HL-60/S4 treated with phorbol 12-myristate 13-acetate at 8.2 ng/mL for 4 days and 3 days (cell line): ENCODE results near the gene SGK1.
"Not testable (repeated sequence)": the region's sequence is repeated elsewhere in the genome, so short reads cannot be mapped to it uniquely, and the experiment has no call there.

Experiments used
- in situ Hi-C: fragments of 300-500 bp; cut with MboI; formaldehyde crosslinking; loops from 2 replicates; pipeline ENCODE4 v1.15.0; 2022; ENCODE audit warnings: low sequenced_read_pairs

Gene SGK1

DNA sequence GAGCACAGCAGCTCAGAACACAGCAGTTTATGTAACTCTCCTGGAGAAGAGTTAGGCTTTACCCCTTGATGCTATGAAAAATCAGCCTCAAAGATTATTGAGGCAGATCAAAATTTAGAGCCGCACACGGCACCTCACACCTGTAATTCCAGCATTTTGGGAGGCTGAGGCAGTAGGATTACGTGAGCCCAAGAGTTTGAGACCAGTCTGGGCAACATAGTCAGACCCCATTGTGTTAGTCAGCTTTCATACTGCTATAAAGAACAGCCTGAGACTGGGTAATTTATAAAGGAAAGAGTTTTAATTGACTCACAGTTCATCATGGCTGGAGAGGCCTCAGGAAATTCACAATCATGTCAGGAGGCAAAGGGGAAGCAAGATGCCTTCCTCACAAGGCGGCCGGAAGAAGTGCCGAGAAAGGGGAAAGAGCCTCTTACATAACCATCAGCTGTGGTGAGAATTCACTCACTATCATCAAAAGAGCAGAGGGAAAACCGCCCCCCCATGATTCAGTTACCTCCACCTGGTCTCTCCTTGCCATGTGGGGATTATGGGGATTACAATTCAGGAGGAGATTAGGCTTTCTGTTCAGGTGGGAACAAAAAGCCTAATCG lies 87.7 kb downstream of the SGK1 start:
- in situ Hi-C loops, result no loop called here

DNA sequence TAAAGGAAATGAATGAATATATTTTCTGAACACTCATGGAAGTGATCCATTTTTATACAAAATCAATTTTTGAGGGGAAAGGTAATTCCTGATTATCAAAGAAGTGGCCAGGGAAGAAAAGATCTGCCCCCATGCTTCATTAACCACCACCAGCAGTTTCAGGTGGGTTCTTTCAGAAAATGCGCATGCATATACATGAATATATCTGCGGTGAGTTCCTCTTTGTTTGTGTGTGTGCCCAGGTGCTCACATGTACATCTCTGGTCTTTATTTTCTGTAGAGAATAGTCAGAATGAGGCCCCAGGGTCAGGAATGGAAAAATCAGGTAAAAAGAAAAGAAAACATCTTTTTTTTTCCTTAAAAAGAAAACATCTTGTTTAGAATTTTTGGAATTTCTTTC lies 88.4 kb downstream of the SGK1 start:
- in situ Hi-C loops, result no loop called here

DNA sequence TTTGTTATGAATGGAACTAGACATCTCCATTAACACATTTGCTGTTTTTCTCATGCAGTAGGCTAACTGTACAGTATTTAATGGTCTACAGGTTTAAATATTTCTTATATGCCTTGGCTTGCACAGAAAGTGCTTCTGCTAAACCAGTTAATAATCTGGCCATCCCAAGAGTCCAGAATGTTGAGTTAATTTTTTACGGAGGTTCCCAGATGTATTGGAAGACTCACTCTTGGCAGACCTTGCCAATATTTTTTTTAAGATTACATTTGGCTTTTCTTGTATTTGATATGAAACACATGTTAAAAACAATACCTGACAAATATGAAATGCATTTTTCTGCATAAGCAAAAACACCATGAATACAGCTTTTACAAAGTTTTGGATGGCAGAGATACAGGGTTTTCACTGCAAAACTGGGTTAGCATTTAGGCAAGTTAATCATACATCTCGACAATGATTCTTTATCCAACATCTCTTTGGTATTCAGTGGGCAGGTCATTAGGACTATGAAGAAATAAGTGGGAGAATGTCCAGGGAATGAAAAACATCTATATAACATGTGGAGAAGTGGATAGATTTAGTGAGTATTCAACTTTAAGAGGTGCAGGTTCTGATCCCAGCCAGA lies 94.0 kb downstream of the SGK1 start:
- in situ Hi-C loops, result no loop called here

DNA sequence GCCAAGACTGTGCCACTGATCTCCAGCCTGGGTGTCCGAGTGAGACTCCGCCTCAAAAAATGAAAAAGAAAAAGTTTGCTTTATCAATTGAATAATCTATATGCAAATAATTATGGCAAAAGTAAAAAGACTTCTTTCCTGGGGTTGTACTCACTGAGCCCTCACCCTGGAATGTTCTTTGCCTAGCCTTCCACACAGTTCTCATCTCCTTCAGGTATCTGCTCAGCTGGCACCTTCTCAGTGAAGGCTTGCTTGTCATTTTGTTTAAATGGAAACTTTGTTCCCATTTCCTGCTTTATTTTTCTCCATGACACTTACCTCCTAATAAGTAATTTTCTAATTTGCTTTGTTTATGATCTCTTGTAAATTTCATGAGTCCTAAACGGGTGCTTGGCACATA lies 96.7 kb downstream of the SGK1 start:
- in situ Hi-C loops, result no loop called here

DNA sequence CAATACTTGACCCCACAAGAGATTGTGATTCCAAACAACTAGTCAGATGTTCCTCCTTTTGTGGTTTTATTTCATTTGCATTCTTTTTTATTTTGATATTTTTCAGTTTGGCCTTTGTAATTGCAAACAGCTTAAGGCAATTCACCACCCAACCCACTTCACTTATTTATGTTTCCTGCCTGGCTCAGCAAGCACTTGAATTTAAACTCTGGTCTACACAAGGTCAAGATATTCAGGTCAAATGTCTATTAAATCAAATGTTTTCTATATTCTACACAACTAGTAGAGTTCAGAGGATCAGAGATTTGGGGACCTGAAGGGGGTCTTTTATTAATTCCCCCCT lies 100.1 kb downstream of the SGK1 start:
- in situ Hi-C loops, result no loop called here

DNA sequence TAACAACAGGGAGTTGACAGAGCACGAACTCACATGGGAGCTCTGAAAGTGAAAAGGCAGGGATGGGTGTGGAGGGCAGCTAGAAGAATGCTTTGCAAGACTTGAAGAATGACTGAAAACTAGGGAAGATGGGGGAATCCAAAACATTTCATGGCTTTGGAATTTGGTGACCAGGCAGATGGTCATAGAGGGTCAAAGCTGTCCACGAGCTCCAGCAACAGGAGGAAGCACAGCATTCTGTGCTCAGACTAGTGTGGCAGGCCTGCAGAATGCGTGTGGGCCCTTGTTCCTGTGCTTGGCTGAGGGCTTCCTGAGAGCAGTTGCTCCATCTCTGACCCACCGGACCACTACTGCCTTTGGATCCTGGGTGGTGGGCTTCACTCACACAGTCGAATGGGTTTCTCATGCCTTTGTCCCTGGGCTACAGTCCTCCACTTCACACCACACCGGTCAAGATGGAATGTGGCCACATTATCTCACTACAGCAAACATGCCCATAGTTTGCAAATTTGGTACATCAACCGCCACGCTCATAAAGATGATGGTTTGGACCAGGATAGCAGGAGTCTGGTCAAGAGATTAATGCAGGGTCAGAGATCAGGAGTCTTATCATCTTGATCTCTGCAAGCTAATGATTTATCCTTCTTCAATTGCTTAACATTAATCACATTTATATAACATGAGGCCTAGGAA lies 100.7 kb downstream of the SGK1 start:
- in situ Hi-C loops, result no loop called here

DNA sequence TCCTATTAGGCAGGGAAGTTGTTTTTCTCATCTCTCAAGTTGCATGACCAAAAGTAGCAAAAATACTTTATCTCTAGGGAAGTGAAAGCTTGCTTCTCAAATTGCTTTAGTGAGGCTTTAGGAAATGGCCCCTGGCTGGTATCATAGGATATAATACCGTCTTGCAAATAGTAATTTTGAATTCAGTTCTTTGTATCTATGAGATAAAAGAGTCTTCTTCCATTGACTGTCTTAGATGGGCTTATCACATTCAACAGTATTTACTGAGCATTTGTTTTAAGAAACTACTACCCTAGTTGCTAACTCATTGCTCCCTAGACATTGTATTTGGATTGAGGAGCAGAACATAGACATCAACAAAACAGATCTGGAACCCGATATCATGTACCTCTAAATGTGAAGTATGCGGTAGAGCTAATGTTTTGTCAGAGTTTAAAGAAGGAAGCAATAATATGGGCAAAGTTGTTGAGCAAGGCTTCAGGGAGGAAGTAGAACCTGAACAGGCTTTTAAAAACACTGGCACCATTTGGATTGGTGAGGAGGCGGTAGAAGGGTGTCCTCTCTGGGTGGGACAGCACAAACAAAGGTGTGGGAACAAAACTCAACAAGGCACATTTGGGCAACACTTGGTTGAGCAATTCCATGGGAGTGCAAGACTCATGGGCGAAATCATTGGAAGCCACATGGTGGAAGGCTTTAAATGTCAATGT lies 101.5 kb downstream of the SGK1 start:
- in situ Hi-C loops, result no loop called here

DNA sequence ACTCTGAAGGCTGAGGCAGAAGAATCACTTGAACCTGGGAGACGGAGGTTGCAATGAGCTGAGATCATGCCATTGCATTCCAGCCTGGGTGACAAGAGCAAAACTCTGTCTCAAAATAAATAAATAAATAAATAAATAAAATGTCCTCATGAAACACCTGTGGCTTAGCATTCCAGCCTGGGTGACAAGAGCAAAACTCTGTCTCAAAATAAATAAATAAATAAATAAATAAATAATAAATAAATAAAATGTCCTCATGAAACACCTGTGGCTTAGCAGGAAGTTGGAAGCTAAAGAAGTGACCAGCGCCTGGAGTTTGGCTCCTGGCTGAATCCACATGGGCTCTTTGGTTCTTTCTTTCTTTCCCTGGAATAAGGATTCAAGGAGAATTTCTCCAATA lies 104.5 kb downstream of the SGK1 start:
- in situ Hi-C loops, result not testable (repeated sequence)

DNA sequence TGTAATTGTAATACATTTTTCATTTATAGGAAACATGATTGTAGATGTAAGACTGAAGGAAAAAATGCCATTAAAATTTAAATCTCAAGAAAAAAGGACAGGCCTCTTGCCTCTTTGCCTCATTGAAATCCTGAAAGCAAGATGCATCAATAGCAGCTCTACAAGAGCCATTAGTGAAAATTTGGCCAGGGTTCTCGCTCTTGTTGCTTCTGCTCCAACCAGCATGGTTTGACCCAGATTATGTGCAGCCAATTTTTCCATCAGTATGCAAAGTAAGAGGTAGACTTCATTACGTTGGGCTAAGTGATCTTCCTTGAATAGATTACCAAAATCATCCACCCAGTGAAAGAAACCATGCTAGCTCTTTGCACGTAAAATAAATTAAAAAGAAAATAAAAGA lies 106.6 kb downstream of the SGK1 start:
- in situ Hi-C loops, result no loop called here

DNA sequence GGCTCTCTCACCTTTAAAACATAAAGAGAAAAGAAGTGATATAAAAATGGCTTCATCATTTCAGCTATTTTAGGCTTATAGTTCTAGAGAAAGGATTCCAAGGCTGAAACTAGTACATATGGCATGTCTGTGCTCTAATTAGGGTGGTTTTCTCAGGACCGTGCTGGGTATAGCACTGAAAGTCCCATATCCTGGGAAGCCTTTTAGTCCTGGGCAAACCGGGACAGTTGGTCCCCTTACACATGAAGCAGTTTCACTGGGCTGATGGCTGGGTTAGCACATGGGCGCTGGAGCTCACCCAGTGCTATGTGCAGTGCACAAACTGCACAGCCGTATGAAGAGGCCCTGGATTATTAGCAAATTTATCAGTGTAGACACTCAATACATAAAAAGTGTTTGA lies 110.5 kb downstream of the SGK1 start:
- in situ Hi-C loops, result no loop called here

DNA sequence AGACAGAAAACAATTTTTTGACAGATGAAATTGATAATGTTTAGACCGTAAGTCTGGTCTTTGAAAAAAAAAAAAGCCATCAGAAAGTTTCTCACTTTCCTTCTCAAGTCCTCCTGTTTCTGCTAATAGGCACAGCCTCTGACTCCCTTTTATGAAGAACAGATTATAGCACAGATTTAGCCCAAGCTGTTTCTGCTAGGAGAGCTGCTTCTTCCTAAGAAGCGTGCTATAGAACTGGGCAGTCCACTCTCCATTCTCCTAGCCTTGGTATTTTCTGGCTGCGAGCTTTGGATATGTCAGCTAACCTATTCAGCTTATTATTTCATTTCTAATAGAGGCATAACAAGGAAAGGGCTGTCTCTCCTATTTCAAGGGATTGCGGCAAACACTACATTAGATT lies 112.5 kb downstream of the SGK1 start:
- in situ Hi-C loops, result no loop called here

DNA sequence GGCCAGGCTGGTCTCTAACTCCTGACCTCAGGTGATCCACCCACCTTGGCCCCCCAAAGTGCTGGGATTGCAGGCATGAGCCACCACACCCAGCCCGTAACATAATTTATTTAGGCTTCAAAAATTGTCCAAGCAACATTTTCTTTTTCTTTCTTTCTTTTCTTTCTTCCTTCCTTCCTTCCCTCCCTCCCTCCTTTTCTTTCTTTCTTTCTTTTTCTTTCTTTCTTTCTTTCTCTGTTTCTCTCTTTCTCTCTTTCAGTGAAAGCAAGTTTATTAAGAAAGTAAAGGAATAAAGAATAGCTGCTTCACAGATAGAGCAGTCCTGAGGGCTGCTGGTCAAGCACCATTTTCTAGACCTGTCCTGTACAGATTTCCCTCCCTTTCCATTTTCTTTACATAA lies 113.2 kb downstream of the SGK1 start:
- in situ Hi-C loops, result not testable (repeated sequence)

DNA sequence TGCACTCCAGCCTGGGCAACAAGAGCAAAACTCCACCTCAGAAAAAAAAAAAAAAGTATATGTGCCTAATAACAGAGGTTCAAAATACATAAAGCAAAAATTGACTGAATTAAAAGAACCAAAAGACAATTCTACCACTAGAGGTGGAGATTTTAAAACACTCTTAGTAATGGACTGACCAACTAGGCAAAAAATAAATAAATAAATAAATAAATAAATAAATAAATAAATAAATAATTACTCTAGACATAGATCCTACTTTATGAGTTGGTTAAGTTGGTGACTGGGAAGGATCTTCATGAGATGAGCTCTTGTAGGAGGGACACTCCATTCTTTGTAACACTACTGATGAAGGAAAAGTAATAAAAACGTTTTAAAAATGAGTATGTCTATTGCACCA lies 113.9 kb downstream of the SGK1 start:
- in situ Hi-C loops, result no loop called here

DNA sequence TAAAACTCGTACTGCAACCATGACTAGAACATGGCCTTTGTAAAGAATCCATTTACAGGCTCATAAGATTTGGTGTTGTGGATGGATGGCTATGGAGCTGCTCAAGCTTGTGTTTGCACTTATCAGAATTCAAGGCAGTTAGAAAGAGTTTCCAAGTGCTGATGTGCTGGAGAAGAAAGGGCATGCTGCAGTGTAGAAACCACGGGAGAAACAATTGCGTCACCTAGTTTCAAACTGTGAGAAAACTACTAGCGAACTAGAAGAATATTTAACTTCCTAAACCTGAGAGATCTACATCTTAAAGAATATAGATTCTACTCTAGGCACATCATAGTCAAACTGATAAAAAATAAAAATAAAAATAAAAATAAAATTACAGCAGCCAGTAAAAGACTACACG lies 116.2 kb downstream of the SGK1 start:
- in situ Hi-C loops, result no loop called here

DNA sequence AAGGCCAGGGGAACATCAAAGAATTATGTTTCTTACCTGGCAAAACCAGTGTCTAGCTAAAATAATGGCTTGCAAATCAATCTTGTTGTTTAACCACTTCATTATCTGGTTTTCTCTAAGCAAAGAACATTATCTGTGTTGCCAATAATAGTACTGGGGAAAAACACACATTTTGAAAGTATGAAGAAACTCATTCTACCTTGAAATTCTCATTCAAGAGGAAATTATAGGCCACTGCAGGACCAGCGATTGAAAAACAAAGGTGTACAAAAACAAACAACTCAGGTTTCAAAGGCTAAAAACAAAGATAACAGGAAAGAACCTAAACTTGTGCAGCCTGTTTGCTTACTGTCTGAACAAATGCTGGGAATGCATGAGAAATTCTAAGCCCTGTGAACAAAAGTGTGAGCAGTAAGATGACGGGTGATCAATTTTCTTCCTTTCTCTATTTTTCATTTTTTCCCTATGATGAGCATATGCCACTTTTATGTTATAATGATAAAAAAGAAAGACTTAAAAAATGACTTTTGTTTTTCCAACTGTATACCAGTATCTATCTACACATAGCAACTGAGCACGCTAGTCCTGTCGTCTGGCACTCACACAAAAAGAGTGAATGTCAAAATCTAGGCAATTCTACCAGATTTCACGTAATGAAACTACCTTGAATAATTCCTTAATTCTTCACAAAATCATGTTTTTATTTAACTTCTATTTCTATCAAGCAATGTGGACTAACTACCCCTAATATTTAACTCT lies 117.9 kb downstream of the SGK1 start:
- in situ Hi-C loops, result no loop called here

DNA sequence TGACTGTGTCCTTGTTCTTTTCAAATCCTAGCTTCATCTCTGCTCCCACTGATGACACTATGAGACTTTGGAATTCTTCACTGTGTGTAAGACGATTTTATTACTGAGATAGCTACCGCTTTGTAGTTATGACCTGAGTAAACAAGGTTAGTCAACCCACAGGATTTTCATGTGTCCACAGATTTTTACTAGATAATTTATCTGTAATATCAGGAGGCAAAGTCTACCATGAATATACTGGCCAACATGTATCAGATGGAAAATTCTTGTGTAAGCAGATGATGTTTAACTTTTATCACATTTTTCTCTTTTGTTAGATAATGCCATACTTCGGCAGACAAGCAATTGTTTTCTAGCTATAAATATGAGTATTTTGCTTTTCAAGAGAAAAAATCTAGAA lies 119.8 kb downstream of the SGK1 start:
- in situ Hi-C loops, result no loop called here

DNA sequence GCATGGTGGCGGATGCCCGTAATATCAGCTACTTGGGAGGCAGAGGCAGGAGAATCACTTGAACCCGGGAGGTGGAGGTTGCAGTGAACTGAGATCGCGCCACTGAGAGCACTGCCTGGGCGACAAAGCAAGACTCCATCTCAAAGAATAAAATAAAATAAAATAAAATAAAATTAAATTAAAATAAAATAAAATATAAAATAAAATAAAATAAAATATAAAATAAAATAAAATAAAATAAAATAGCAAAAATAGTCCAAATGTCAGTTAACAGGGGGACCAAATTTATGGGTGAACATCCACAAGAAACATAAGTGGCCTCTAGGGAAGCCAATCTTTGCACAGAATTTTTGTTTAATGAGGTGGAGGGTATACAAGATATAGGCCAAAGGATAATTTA lies 120.2 kb downstream of the SGK1 start:
- in situ Hi-C loops, result not testable (repeated sequence)

DNA sequence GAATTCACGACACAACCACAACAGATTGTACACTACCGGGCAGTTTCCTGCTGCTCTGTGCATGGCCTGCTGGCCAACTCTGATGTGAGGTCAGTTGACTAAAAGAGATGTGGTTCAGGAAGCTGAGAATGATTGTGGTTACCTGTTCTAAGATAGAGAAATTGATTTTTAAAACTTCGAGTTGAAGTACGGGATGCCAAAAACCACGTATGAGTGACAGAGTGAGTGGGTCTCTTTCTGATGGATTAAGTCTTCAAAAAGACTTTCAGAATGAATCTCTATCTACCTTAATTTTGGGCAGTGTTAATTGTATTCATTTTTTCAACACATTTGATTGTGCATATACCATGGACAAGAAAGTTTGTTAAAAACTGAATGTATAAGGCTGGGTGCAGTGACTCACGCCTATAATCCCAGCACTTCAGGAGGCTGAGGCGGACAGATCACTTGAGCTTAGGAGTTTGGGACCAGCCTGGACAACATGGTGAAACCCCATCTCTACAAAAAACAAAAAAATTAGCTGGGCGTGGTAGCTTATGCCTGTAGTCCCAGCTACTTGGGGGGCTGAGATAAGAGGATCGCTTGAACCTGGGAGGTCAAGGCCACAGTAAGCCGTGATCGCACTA lies 121.2 kb downstream of the SGK1 start:
- in situ Hi-C loops, result no loop called here

DNA sequence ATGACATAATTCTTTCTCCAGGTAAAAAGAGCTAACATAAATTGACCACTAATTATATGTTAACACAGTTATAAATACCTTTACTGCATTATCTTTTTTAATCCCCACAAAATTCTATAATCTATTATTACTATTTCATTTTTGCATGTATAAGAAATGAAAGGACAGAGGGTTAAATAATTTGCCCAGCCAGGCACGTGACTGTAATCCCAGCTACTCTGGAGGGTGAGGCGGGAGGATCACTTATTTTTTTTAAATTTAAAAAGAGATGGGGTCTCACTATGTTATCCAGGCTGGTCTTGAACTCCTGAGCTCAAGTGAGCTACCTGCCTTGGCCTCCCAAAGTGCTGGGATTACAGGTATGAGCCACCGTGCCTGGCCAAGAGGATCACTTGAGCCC lies 121.9 kb downstream of the SGK1 start:
- in situ Hi-C loops, result no loop called here

DNA sequence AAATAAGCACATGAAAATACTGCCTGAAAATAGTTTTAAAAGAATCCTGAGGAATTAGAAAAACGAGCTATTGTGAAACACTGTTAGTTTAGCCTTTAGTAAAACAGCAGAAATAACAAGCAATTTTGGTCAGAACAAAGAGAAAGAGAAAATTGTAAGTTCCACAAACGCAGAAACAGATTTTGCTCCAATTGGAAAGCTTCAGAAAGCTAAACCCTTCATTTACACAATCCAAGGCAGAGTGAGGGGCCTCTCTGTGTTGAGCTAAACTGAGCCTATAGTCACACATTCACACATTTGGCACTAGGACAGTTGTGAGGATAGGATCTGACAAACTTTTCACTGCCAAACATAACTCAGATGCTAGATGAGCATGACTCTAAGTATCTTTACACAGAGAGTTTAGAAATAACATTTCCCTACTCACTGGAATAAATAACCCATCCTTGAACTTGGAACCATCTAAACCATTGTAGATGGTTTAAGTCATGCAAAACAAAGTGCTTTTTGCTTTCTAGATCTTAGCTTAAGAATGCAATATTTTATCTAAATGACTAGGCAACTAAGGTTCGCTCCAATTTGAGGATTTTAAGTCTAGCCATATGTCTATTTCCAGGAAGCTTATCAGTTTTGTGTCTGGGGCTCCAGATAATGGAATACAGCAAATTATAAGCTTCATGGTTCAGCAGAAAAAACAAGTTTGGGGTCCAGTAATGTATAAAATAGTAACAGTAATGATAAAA lies 122.6 kb downstream of the SGK1 start:
- in situ Hi-C loops, result no loop called here
